CD14-positive monocyte (primary cell): Measurements from ENCODE around the gene KSR1. TPM values are rescaled to one million over a fixed set of nuclear protein-coding genes. Genes with fewer than 3 reads are reported as not detected.

Experiments
- DNase-seq, 3 donors: peaks; one replicate each; pipeline ENCODE4 v3.0.0-alpha.2; 2011 to 2022
- H2AFZ ChIP-seq: 2 replicates; pipeline ENCODE4 v1.6.0; 2012; ENCODE audit warnings: mild to moderate bottlenecking, low read depth, low read length, inconsistent platforms; ENCODE audit not compliant: insufficient read depth, poor library complexity, severe bottlenecking
- H3K27ac ChIP-seq, 2 donors: 1 replicate in 1 of 2; 2 replicates in 1 of 2; pipeline ENCODE4 v1.5.1; 2012 to 2013; ENCODE audit warnings: low read length in 2 of 2, control low read depth in 1 of 2, inconsistent platforms in 1 of 2, low read depth in 1 of 2, mild to moderate bottlenecking in 1 of 2
- H3K27me3 ChIP-seq, 2 donors: one replicate each; pipeline versions ENCODE4 v1.6.0 to v1.6.1; 2011 to 2013; ENCODE audit warnings: low read length in 2 of 2; ENCODE audit not compliant: control insufficient read depth in 2 of 2, insufficient read depth in 2 of 2
- H3K36me3 ChIP-seq, 2 donors: replicated peaks in 1 of 2; 1 replicate in 1 of 2; 2 replicates in 1 of 2; pipeline versions ENCODE4 v1.5.1 to v1.6.1; 2012 to 2013; ENCODE audit warnings: low read length in 2 of 2, control low read depth in 1 of 2, inconsistent platforms in 1 of 2, mild to moderate bottlenecking in 1 of 2; ENCODE audit not compliant: insufficient read depth in 2 of 2, control insufficient read depth in 1 of 2
- H3K4me1 ChIP-seq, 2 donors: 1 replicate in 1 of 2; 2 replicates in 1 of 2; pipeline versions ENCODE4 v1.5.1 to v1.6.1; 2012 to 2013; ENCODE audit warnings: low read length in 2 of 2, control low read depth in 1 of 2, inconsistent platforms in 1 of 2, mild to moderate bottlenecking in 1 of 2, moderate library complexity in 1 of 2; ENCODE audit not compliant: insufficient read depth in 2 of 2, control insufficient read depth in 1 of 2
- H3K4me2 ChIP-seq: replicated peaks from 2 replicates; pipeline ENCODE3; 2012; ENCODE audit warnings: low read length, moderate library complexity, mild to moderate bottlenecking; ENCODE audit not compliant: poor library complexity, severe bottlenecking; ENCODE audit errors: extremely low read depth
- H3K4me3 ChIP-seq, 3 experiments: fragments of 200-600 bp in 1 of 3; sonication (generic) in 1 of 3; replicated peaks in 1 of 3; 1 replicate in 2 of 3; 2 replicates in 1 of 3; pipeline ENCODE4 v1.5.1; 2011 to 2013; ENCODE audit warnings: low read length in 3 of 3, mild to moderate bottlenecking in 3 of 3, control low read depth in 2 of 3, low read depth in 2 of 3, inconsistent platforms in 1 of 3, moderate library complexity in 1 of 3
- H3K79me2 ChIP-seq: 2 replicates; pipeline ENCODE4 v1.6.0; 2012; ENCODE audit warnings: mild to moderate bottlenecking, control low read depth, inconsistent platforms, low read length, moderate library complexity; ENCODE audit not compliant: insufficient read depth
- H3K9ac ChIP-seq: 2 replicates; pipeline ENCODE4 v1.6.0; 2017; ENCODE audit warnings: low read length, mild to moderate bottlenecking; ENCODE audit not compliant: insufficient read depth, poor library complexity, severe bottlenecking
- H3K9me3 ChIP-seq, 2 donors: replicated peaks in 1 of 2; 1 replicate in 1 of 2; 2 replicates in 1 of 2; pipeline versions ENCODE4 v1.5.1 to v1.6.1; 2012 to 2013; ENCODE audit warnings: low read length in 2 of 2, control low read depth in 1 of 2; ENCODE audit not compliant: control insufficient read depth in 1 of 2, insufficient read depth in 1 of 2
- H4K20me1 ChIP-seq: 2 replicates; pipeline ENCODE4 v1.6.0; 2012; ENCODE audit warnings: mild to moderate bottlenecking, low read length, control low read depth, moderate library complexity; ENCODE audit not compliant: insufficient read depth
- H3K27ac Mint-ChIP-seq, 7 donors: one replicate each; pipeline ENCODE4 v1.8.0; 2020; ENCODE audit warnings: mild to moderate bottlenecking in 7 of 7, mixed read lengths in 7 of 7, moderate library complexity in 6 of 7, inconsistent platforms in 2 of 7
- H3K27me3 Mint-ChIP-seq, 3 donors: one replicate each; pipeline ENCODE4 v1.8.0; 2021 to 2022; ENCODE audit warnings: low read depth in 3 of 3, mild to moderate bottlenecking in 3 of 3, mixed read lengths in 3 of 3, moderate library complexity in 3 of 3, inconsistent platforms in 1 of 3
- H3K36me3 Mint-ChIP-seq, 2 donors: one replicate each; pipeline ENCODE4 v1.8.0; 2020; ENCODE audit warnings: mixed read lengths in 2 of 2, inconsistent platforms in 1 of 2, mild to moderate bottlenecking in 1 of 2
- H3K4me1 Mint-ChIP-seq: one replicate; pipeline ENCODE4 v1.8.0; 2020; ENCODE audit warnings: mild to moderate bottlenecking, mixed read lengths
- H3K4me3 Mint-ChIP-seq, 2 donors: one replicate each; pipeline ENCODE4 v1.8.0; 2020; ENCODE audit warnings: mild to moderate bottlenecking in 2 of 2, mixed read lengths in 2 of 2, moderate library complexity in 1 of 2
- H3K9me3 Mint-ChIP-seq, 7 donors: one replicate each; pipeline ENCODE4 v1.8.0; 2020 to 2022; ENCODE audit warnings: mixed read lengths in 7 of 7, mild to moderate bottlenecking in 6 of 7, moderate library complexity in 6 of 7, inconsistent platforms in 2 of 7
- CTCF ChIP-seq: fragments of 200-600 bp; IDR thresholded peaks from one replicate; pipeline ENCODE4 v1.8.0; 2022; ENCODE audit warnings: antibody characterized with exemption, mild to moderate bottlenecking
- WGBS: methylation state at CpG from one replicate; pipeline ENCODE4 v1.1.5; 2013; ENCODE audit warnings: missing lambda C conversion rate; ENCODE audit not compliant: insufficient coverage; 5-methylcytosine and 5-hydroxymethylcytosine counted together
- intact Hi-C, 2 donors: fragments of 100-400 bp; cut with micrococcal nuclease; formaldehyde crosslinking; loops; one replicate each; pipeline versions ENCODE4 v1.15.0 to v1.15.1; 2023
- polyA plus RNA-seq, 3 donors: library from polyadenylated mRNA; depleted of rRNA in 1 of 3; unstranded in 2 of 3; stranded (reverse) in 1 of 3; fragments of 300-500 nt in 2 of 3; fragments of >200 nt in 1 of 3; fragmentation: Illumina TruSeq in 2 of 3; gene quantifications; 1 replicate in 2 of 3; 2 replicates in 1 of 3; pipeline ENCODE4 v1.2.3, GENCODE V29; 2012 to 2021

KSR1 gene
- polyA plus RNA-seq, 3 donors, result 1.2 to 111 (median 4.2) TPM

- TF ChIP-seq CTCF, result no peak
- H3K36me3 Mint-ChIP-seq, result no peaks in the 10 kb centered on the region
Observed at GRCh38 chr17:27413315-27413714, 42.9 kb upstream of the KSR1 start.

GRCh38 chr17:27413792-27414191, 42.5 kb upstream of the KSR1 start:
- H3K27ac ChIP-seq, result peak overlapping the region; percentile 26 to 70
- no peaks in the 10 kb centered on the region for H3K79me2 ChIP-seq
- intact Hi-C loops, result loop anchor here in 1 of 2 donors (2.0 kb wide), 1 partner anchor 115 kb away; no protein-coding TSS in a partner anchor
- H3K9ac ChIP-seq, result no peak overlapping the region
- H3K27me3 ChIP-seq, result no peaks in the 10 kb centered on the region
- H3K36me3 Mint-ChIP-seq, result no peaks in the 10 kb centered on the region
- DNase-seq, result peak; percentile 53 to 79 (median 75)
- 17% methylated on average over 3 of the region's 3 CpGs for WGBS
- no peaks in the 10 kb centered on the region for H3K9me3 ChIP-seq
- H3K27ac Mint-ChIP-seq, result no peak overlapping the region
- H3K4me2 ChIP-seq, result peak overlapping the region; percentile 74
- no peak for TF ChIP-seq CTCF
- H3K4me3 Mint-ChIP-seq, result no peak overlapping the region
- peaks cover 0 to 3% (median 0%) of the 10 kb centered on the region in 7 donors for H3K9me3 Mint-ChIP-seq
- no peak overlapping the region for H2AFZ ChIP-seq
- H3K27me3 Mint-ChIP-seq, result peaks cover 0 to 2% (median 0%) of the 10 kb centered on the region in 3 donors
- H3K4me1 ChIP-seq, result peaks cover 40 to 49% of the 10 kb centered on the region in 2 donors
- no peaks in the 10 kb centered on the region for H3K36me3 ChIP-seq
- no peaks in the 10 kb centered on the region for H4K20me1 ChIP-seq
- H3K4me3 ChIP-seq, result peak overlapping the region in 2 of 3 experiments; percentile 8 to 62
- peaks cover 4% of the 10 kb centered on the region for H3K4me1 Mint-ChIP-seq

More at GRCh38 chr17:27413315-27413714, 42.9 kb upstream of the KSR1 start:
- H4K20me1 ChIP-seq, result no peaks in the 10 kb centered on the region
- H3K9ac ChIP-seq, result no peak overlapping the region
- peaks cover 0 to 2% (median 0%) of the 10 kb centered on the region in 3 donors for H3K27me3 Mint-ChIP-seq
- H2AFZ ChIP-seq, result no peak overlapping the region
- intact Hi-C loops, result no loop called here
- H3K36me3 ChIP-seq, result no peaks in the 10 kb centered on the region
- no peaks in the 10 kb centered on the region for H3K9me3 ChIP-seq
- H3K4me1 ChIP-seq, result peaks cover 40 to 49% of the 10 kb centered on the region in 2 donors
- H3K4me2 ChIP-seq, result peak overlapping the region; percentile 74
- H3K4me3 ChIP-seq, result peak overlapping the region in 1 of 3 experiments; percentile 62
- H3K27ac Mint-ChIP-seq, result no peak overlapping the region
- H3K79me2 ChIP-seq, result no peaks in the 10 kb centered on the region
- DNase-seq, result peak; percentile 32 to 64 (median 63)
- no peak overlapping the region for H3K4me3 Mint-ChIP-seq
- peaks cover 0 to 3% (median 0%) of the 10 kb centered on the region in 7 donors for H3K9me3 Mint-ChIP-seq
- no peaks in the 10 kb centered on the region for H3K27me3 ChIP-seq
- 20% methylated on average over 2 of the region's 2 CpGs for WGBS
- peak overlapping the region in 1 of 2 donors; percentile 70 for H3K27ac ChIP-seq
- peaks cover 9% of the 10 kb centered on the region for H3K4me1 Mint-ChIP-seq
